Panc1 (cell line): ENCODE results near the gene AGBL2. TPM values are rescaled to one million over a fixed set of nuclear protein-coding genes. Genes with fewer than 3 reads are reported as not detected.
A peak's percentile ranks its signal among the peaks of the same experiment; 100 is the strongest.

Source experiments
- ATAC-seq: fragments of 200-7000 bp; cut with Tn5 transposase; 2 replicates; pipeline ENCODE4 v1.9.1; 2020; ENCODE audit warnings: mild to moderate bottlenecking, moderate library complexity
- BruUV-seq: library from RNA; stranded (reverse); fragments of 400-500 nt; replicated peaks from 2 replicates; lab custom pipeline; 2021; lab: Mats Ljungman, UMichigan
- CTCF ChIA-PET: fragments of 300-600 bp; sonication (Branson Sonifier 250); formaldehyde crosslinking; loops from one replicate; lab custom pipeline; 2022; ENCODE audit warnings: antibody characterized with exemption; lab: Charles Lee
- POLR2A ChIA-PET: fragments of 300-600 bp; sonication (Branson Sonifier 250); formaldehyde crosslinking; loops from one replicate; lab custom pipeline; 2022; ENCODE audit warnings: antibody characterized with exemption; lab: Charles Lee
- DNase-seq: peaks from one replicate; pipeline ENCODE4 v3.0.0-alpha.2; 2010; ENCODE audit warnings: low read depth, low spot score
- H3K27ac ChIP-seq: 2 replicates; pipeline ENCODE4 v1.5.1; 2011; ENCODE audit warnings: mild to moderate bottlenecking, low read length, inconsistent platforms
- H3K27me3 ChIP-seq: fragments of 200-500 bp; sonication (Bioruptor generic); 2 replicates; pipeline ENCODE4 v1.6.0; 2014; ENCODE audit warnings: low read length, inconsistent platforms; ENCODE audit not compliant: control insufficient read depth, insufficient read depth
- H3K36me3 ChIP-seq: fragments of 200-500 bp; sonication (Bioruptor generic); 2 replicates; pipeline ENCODE4 v1.5.1; 2014; ENCODE audit warnings: inconsistent platforms, mild to moderate bottlenecking, low read length, moderate library complexity; ENCODE audit not compliant: control insufficient read depth, insufficient read depth
- H3K4me1 ChIP-seq: 2 replicates; pipeline ENCODE4 v1.5.1; 2011; ENCODE audit warnings: inconsistent platforms, mild to moderate bottlenecking, low read length, moderate library complexity; ENCODE audit not compliant: control insufficient read depth, insufficient read depth
- H3K4me3 ChIP-seq, 2 experiments: 2 replicates each; pipeline ENCODE4 v1.5.1; 2011 to 2012; ENCODE audit warnings: low read depth in 2 of 2, low read length in 2 of 2, mild to moderate bottlenecking in 2 of 2, inconsistent platforms in 1 of 2, moderate library complexity in 1 of 2
- H3K9me3 ChIP-seq: fragments of 200-500 bp; sonication (Bioruptor generic); 2 replicates; pipeline ENCODE4 v1.5.1; 2014; ENCODE audit warnings: low read depth, mild to moderate bottlenecking, inconsistent platforms, low read length, moderate library complexity; ENCODE audit not compliant: control insufficient read depth, insufficient read depth
- CTCF ChIP-seq: fragments of 450-650 bp; IDR thresholded peaks from 2 replicates; pipeline ENCODE4 v1.5.1; 2017; ENCODE audit warnings: mild to moderate bottlenecking
- POLR2AphosphoS5 ChIP-seq: IDR thresholded peaks from 2 replicates; pipeline ENCODE4 v1.6.1; 2012; ENCODE audit warnings: mild to moderate bottlenecking, low read depth, low read length, moderate library complexity
- SIN3A ChIP-seq: IDR thresholded peaks from 2 replicates; pipeline ENCODE4 v1.6.1; 2012; ENCODE audit warnings: low read depth, mild to moderate bottlenecking, low read length, moderate library complexity, borderline replicate concordance; ENCODE audit not compliant: insufficient read depth
- TCF7L2 ChIP-seq: IDR thresholded peaks from 2 replicates; pipeline ENCODE4 v1.6.1; 2011; ENCODE audit warnings: mild to moderate bottlenecking, low read depth, low read length, inconsistent platforms
- in situ Hi-C: cut with HindIII; loops from 2 replicates; pipeline ENCODE4 v1.10.0; 2016; ENCODE audit warnings: low sequenced_read_pairs, low pct_unique_long_range_greater_than_20kb
- intact Hi-C: fragments of 100-400 bp; cut with micrococcal nuclease; formaldehyde crosslinking; loops from one replicate; pipeline ENCODE4 v1.10.0; 2022; ENCODE audit not compliant: unreplicated experiment
- total RNA-seq: library from RNA; stranded (reverse); gene quantifications from one replicate; pipeline ENCODE4 v1.2.1, GENCODE V29; 2021; ENCODE audit not compliant: unreplicated experiment
- TF ChIP-seq, protein P1 (sequence below), 2 experiments: IDR thresholded peaks; 2 replicates each; pipeline ENCODE4 v1.6.1; 2011 to 2012; ENCODE audit warnings: low read depth in 2 of 2, control low read depth in 1 of 2, low read length in 1 of 2, mild to moderate bottlenecking in 1 of 2, moderate library complexity in 1 of 2; ENCODE audit not compliant: insufficient read depth in 1 of 2

Gene AGBL2
- total RNA-seq, 1 experiment from 2014 or later, result 6.8 TPM

DNA sequence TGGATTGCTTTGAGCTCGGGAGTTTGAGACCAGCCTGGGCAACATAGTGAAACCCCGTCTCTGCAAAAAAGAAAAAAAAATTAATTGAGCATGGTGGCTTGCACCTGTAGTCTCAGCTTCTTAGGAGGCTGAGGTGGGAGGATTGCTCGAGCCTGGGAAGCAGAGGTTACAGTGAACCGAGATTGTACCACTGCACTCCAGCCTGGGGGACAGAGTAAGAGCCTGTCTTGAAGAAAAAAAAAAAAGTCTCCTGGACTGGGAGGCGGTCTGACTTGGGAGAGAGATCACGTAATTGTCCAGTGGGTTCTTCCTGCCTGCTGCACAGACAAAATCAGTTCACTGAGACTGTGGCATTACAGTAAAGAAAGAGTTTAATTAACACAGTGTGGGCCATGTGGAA lies 69.7 kb downstream of the AGBL2 start:
- intact Hi-C loops (no loop called here), in situ Hi-C loops (no loop called here)
- CTCF ChIA-PET, result no interaction called here
- DNase-seq (no peak), ATAC-seq (no peak)
- no peaks in the 10 kb centered on the region; the same call in 1 of the 2 replicates for H3K36me3 ChIP-seq
- no peaks in the 10 kb centered on the region for H3K9me3 ChIP-seq
- POLR2A ChIA-PET, result no interaction called here
- H3K27me3 ChIP-seq, result no peaks in the 10 kb centered on the region
- H3K27ac ChIP-seq, result no peak overlapping the region
- H3K4me1 ChIP-seq, result peaks cover 8% of the 10 kb centered on the region; the same call in 1 of the 2 replicates
- no peak for TF ChIP-seq CTCF
- BruUV-seq, result no TSS peak
- no peak overlapping the region for H3K4me3 ChIP-seq

DNA sequence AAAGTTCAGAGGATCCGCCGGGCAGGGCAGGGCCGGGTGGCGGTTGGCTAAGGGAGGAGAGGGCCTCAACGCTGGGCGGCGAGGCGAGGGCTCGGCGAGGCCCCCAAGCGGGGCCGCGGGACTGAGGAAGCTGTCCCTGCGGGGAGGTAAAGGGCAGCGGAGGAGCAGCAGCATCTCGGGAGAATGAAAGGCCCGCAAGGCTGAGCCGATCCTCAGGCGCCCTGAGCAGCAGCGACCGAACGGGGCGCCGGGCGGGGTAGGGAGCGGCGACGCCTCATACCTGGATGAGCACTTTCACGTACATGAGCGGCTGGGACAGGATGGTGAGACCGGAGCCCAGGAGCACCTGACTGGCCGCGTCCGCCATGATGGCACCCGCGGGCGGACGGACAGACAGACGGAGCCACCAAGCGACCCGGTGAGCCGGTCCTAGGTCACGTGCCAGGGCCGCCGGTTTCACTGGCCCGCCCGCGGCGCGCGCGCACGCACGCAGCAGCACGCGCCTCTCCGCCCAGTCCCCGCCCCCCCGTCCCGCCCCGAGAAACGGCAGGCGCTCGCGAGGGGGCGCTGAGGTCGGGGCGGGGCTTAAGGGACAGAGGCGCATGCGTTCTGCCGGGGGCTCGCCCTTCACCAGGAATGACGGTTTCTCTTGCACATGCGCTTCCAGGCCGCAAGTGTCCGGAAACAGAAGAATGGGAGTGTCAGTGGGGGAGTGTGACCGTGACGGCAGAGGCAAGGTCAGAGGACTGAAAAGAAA lies 72.9 kb downstream of the AGBL2 start, which contains the start of gene MTCH2:
TSS of gene MTCH2 (minus strand) at position 461 of the 757 bp plus-strand sequence. CDS start at position 367, 94 bp downstream.
- in situ Hi-C loops (no loop called here), intact Hi-C loops (loop anchor here (2.0 kb wide), 1 partner anchor 75 kb away; no protein-coding TSS in a partner anchor)
- Histone ChIP-seq H3K27me3 (no peaks in the 10 kb centered on the region), H3K27ac (peak within 1 kb of the TSS; percentile 96), H3K4me1 (peaks cover 8% of the 10 kb centered on the region; the same call in 1 of the 2 replicates), H3K4me3 (peak within 1 kb of the TSS; percentile 73 to 88), H3K36me3 (peaks cover 11% of the 10 kb centered on the region; the same call in 1 of the 2 replicates), H3K9me3 (no peaks in the 10 kb centered on the region)
- ChIA-PET CTCF (interaction anchor here (0.6 kb wide), 1 partner anchor 109 kb away, joined by 9 read pairs; no protein-coding TSS in a partner anchor), POLR2A (no interaction called here)
- TF ChIP-seq POLR2AphosphoS5 (peak; percentile 92), SIN3A (peak; percentile 64; the same call in 1 of the 2 replicates), TCF7L2 (peak; percentile 67; the same call in 1 of the 2 replicates), CTCF (no peak)
- TF ChIP-seq, protein P1, sequence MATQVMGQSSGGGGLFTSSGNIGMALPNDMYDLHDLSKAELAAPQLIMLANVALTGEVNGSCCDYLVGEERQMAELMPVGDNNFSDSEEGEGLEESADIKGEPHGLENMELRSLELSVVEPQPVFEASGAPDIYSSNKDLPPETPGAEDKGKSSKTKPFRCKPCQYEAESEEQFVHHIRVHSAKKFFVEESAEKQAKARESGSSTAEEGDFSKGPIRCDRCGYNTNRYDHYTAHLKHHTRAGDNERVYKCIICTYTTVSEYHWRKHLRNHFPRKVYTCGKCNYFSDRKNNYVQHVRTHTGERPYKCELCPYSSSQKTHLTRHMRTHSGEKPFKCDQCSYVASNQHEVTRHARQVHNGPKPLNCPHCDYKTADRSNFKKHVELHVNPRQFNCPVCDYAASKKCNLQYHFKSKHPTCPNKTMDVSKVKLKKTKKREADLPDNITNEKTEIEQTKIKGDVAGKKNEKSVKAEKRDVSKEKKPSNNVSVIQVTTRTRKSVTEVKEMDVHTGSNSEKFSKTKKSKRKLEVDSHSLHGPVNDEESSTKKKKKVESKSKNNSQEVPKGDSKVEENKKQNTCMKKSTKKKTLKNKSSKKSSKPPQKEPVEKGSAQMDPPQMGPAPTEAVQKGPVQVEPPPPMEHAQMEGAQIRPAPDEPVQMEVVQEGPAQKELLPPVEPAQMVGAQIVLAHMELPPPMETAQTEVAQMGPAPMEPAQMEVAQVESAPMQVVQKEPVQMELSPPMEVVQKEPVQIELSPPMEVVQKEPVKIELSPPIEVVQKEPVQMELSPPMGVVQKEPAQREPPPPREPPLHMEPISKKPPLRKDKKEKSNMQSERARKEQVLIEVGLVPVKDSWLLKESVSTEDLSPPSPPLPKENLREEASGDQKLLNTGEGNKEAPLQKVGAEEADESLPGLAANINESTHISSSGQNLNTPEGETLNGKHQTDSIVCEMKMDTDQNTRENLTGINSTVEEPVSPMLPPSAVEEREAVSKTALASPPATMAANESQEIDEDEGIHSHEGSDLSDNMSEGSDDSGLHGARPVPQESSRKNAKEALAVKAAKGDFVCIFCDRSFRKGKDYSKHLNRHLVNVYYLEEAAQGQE (IDR thresholded peaks at IDR 0.05; ENCODE audit: insufficient read depth in 1 of 2, low read depth in 2 of 2, low read length in 1 of 2), result 0 out of 4 replicates have a peak, but pooled peaks of 1 of the 2 experiments have one; percentile 60
- no TSS peak for BruUV-seq
- ATAC-seq (peak; percentile 95), DNase-seq (peak; percentile 85)
